KMS-11 (cell line): Measurements from ENCODE around the gene RIMS3.
A peak's percentile ranks its signal among the peaks of the same experiment; 100 is the strongest.

Source experiments
- H2AFZ ChIP-seq: fragments of 200-600 bp; sonication (generic); 2 replicates; pipeline ENCODE4 v1.6.1; 2016; ENCODE audit warnings: antibody characterized with exemption, mixed run types, low read depth
- H3K27ac ChIP-seq: fragments of 200-600 bp; sonication (generic); 2 replicates; pipeline ENCODE4 v1.6.1; 2016; ENCODE audit warnings: mild to moderate bottlenecking, mixed run types
- H3K27me3 ChIP-seq: fragments of 200-600 bp; sonication (generic); 2 replicates; pipeline ENCODE4 v1.6.1; 2017; ENCODE audit warnings: mild to moderate bottlenecking, low read depth, mixed run types, moderate library complexity; ENCODE audit not compliant: insufficient read depth
- H3K36me3 ChIP-seq: fragments of 200-600 bp; sonication (generic); 2 replicates; pipeline ENCODE4 v1.6.1; 2017; ENCODE audit warnings: mild to moderate bottlenecking, mixed run types; ENCODE audit not compliant: insufficient read depth
- H3K4me1 ChIP-seq: fragments of 200-600 bp; sonication (generic); 2 replicates; pipeline ENCODE4 v1.6.1; 2016; ENCODE audit warnings: mild to moderate bottlenecking, low read depth, mixed run types; ENCODE audit not compliant: poor library complexity, severe bottlenecking
- H3K4me2 ChIP-seq: fragments of 200-600 bp; sonication (generic); 2 replicates; pipeline ENCODE4 v1.7.0; 2016; ENCODE audit warnings: mild to moderate bottlenecking, mixed run types
- H3K4me3 ChIP-seq: fragments of 200-600 bp; sonication (generic); IDR thresholded peaks from 2 replicates; pipeline ENCODE4 v1.6.1; 2017; ENCODE audit warnings: low read depth, low read length, mixed read lengths; ENCODE audit not compliant: insufficient read depth
- H3K79me2 ChIP-seq: fragments of 200-600 bp; sonication (generic); 2 replicates; pipeline ENCODE4 v1.6.1; 2016; ENCODE audit warnings: low read depth, mixed run types; ENCODE audit not compliant: insufficient read depth
- H3K9ac ChIP-seq: fragments of 200-600 bp; sonication (generic); 2 replicates; pipeline ENCODE4 v1.6.1; 2016; ENCODE audit warnings: mild to moderate bottlenecking, mixed run types
- H4K20me1 ChIP-seq: fragments of 200-600 bp; sonication (generic); 2 replicates; pipeline ENCODE4 v1.6.1; 2016; ENCODE audit warnings: mild to moderate bottlenecking, mixed run types; ENCODE audit not compliant: insufficient read depth
- CTCF ChIP-seq: fragments of 200-600 bp; sonication (generic); conservative IDR thresholded peaks from 2 replicates; pipeline ENCODE4 v1.6.1; 2017; ENCODE audit warnings: low read depth, mild to moderate bottlenecking, antibody characterized with exemption, low read length, moderate library complexity, mixed read lengths

Gene RIMS3

GRCh38 chr1:40679165-40679953 is 13.9 kb upstream of the RIMS3 start:
- no peak for TF ChIP-seq CTCF
- Histone ChIP-seq H3K4me1 (no peaks in the 10 kb centered on the region), H3K27me3 (no peaks in the 10 kb centered on the region), H3K4me2 (no peak overlapping the region), H3K4me3 (no peak overlapping the region), H4K20me1 (no peaks in the 10 kb centered on the region), H3K36me3 (no peaks in the 10 kb centered on the region), H3K79me2 (no peaks in the 10 kb centered on the region), H3K9ac (no peak overlapping the region), H3K27ac (no peak overlapping the region), H2AFZ (no peak overlapping the region)

GRCh38 chr1:40676501-40676900 is 11.0 kb upstream of the RIMS3 start:
- H3K4me2 ChIP-seq = no peak overlapping the region
- no peak for TF ChIP-seq CTCF
- H3K27ac ChIP-seq = no peak overlapping the region
- H3K4me1 ChIP-seq = no peaks in the 10 kb centered on the region
- H3K4me3 ChIP-seq = no peak overlapping the region
- H3K36me3 ChIP-seq = no peaks in the 10 kb centered on the region
- no peak overlapping the region for H2AFZ ChIP-seq
- H3K9ac ChIP-seq = no peak overlapping the region
- no peaks in the 10 kb centered on the region for H3K27me3 ChIP-seq
- H3K79me2 ChIP-seq = no peaks in the 10 kb centered on the region
- H4K20me1 ChIP-seq = no peaks in the 10 kb centered on the region

GRCh38 chr1:40673452-40673851 is 8.0 kb upstream of the RIMS3 start:
- no peak for TF ChIP-seq CTCF
- Histone ChIP-seq H3K27me3 (no peaks in the 10 kb centered on the region), H2AFZ (no peak overlapping the region), H3K9ac (no peak overlapping the region), H3K4me1 (peaks cover 15% of the 10 kb centered on the region), H4K20me1 (no peaks in the 10 kb centered on the region), H3K4me2 (no peak overlapping the region), H3K79me2 (no peaks in the 10 kb centered on the region), H3K27ac (no peak overlapping the region), H3K36me3 (no peaks in the 10 kb centered on the region), H3K4me3 (no peak overlapping the region)

GRCh38 chr1:40668769-40669525 is 3.5 kb upstream of the RIMS3 start:
- Histone ChIP-seq H3K27me3 (no peaks in the 10 kb centered on the region), H3K4me3 (peak overlapping the region; percentile 39), H3K4me2 (peak overlapping the region; percentile 63), H3K9ac (peak overlapping the region; percentile 40; the same call in 1 of the 2 replicates), H3K4me1 (peaks cover 43% of the 10 kb centered on the region), H3K36me3 (no peaks in the 10 kb centered on the region), H2AFZ (peak overlapping the region; percentile 60; the same call in 1 of the 2 replicates), H3K27ac (peak overlapping the region; percentile 69), H3K79me2 (peaks cover 7% of the 10 kb centered on the region; the same call in 1 of the 2 replicates), H4K20me1 (no peaks in the 10 kb centered on the region)
- peak; percentile 87 for TF ChIP-seq CTCF
